ENCODE data around the gene SEMA7A.
"Not testable (repeated sequence)": the region's sequence is repeated elsewhere in the genome, so short reads cannot be mapped to it uniquely, and the experiment has no call there.

Gene SEMA7A

GRCh38 chr15:74369084-74369745 is 64.5 kb downstream of the SEMA7A start:
- no peak for DNase-seq

GRCh38 chr15:74368121-74368520 is 65.6 kb downstream of the SEMA7A start:
- DNase-seq, result no peak

GRCh38 chr15:74367296-74367854 is 66.4 kb downstream of the SEMA7A start, which contains the start of gene CYP11A1:
Gene CYP11A1, minus strand, starts transcription at chr15:74367646. Its CDS starts 61 bp downstream, at chr15:74367585.
- no peak for DNase-seq

GRCh38 chr15:74365598-74366445 is 67.9 kb downstream of the SEMA7A start:
- DNase-seq, result no peak

- no peak for DNase-seq
Observed at GRCh38 chr15:74364936-74365597, 68.7 kb downstream of the SEMA7A start.

GRCh38 chr15:74362482-74362881 is 71.3 kb downstream of the SEMA7A start:
- DNase-seq, result no peak

GRCh38 chr15:74360855-74361254 is 72.9 kb downstream of the SEMA7A start:
- not testable (repeated sequence) for DNase-seq

- not testable (repeated sequence) for DNase-seq
Observed at GRCh38 chr15:74359376-74359775, 74.4 kb downstream of the SEMA7A start.
